ENCODE results near the gene LHFPL3. TPM values are rescaled to one million over a fixed set of nuclear protein-coding genes. Genes with fewer than 3 reads are reported as not detected.

Gene LHFPL3
- total RNA-seq, 6 experiments from 2014 or later: not detected

- WGBS (ENCODE audit: insufficient coverage, low coverage, low lambda C conversion rate, missing lambda C conversion rate): 62% methylated on average over 1 of the region's 1 CpG
- no peak for ATAC-seq
- no peaks in the 10 kb centered on the region for H3K4me1 ChIP-seq
- intact Hi-C loops (cut with DNase I): no loop called here
- H3K27me3 ChIP-seq: no peaks in the 10 kb centered on the region
- peaks cover 0 to 4% (median 0%) of the 10 kb centered on the region in 4 donors for H3K9me3 ChIP-seq
- H3K4me3 ChIP-seq: no peak overlapping the region
- H3K36me3 ChIP-seq: no peaks in the 10 kb centered on the region
- TF ChIP-seq CTCF (IDR thresholded peaks at IDR 0.05): no peak
- TF ChIP-seq POLR2A (IDR thresholded peaks at IDR 0.05): no peak
- DNase-seq: no peak
- H3K27ac ChIP-seq: no peak overlapping the region
Measured at GRCh38 chr7:104444017-104444416, 115.6 kb downstream of the LHFPL3 start.

- H3K9me3 ChIP-seq: peaks cover 0 to 4% (median 0%) of the 10 kb centered on the region in 4 donors
- no peak overlapping the region for H3K27ac ChIP-seq
- intact Hi-C loops (cut with DNase I): no loop called here
- no peaks in the 10 kb centered on the region for H3K27me3 ChIP-seq
- H3K4me1 ChIP-seq: no peaks in the 10 kb centered on the region
- no peak overlapping the region for H3K4me3 ChIP-seq
- H3K36me3 ChIP-seq: no peaks in the 10 kb centered on the region
- WGBS (ENCODE audit: insufficient coverage, low coverage, low lambda C conversion rate, missing lambda C conversion rate): 81% methylated on average over 1 of the region's 1 CpG
- no peak for ATAC-seq
- DNase-seq: no peak
- TF ChIP-seq CTCF (IDR thresholded peaks at IDR 0.05): no peak
- TF ChIP-seq POLR2A (IDR thresholded peaks at IDR 0.05): no peak
Measured at GRCh38 chr7:104445393-104445792, 117.0 kb downstream of the LHFPL3 start.

GRCh38 chr7:104450861-104451260, 122.5 kb downstream of the LHFPL3 start:
- Histone ChIP-seq H3K4me1 (no peaks in the 10 kb centered on the region), H3K27ac (no peak overlapping the region), H3K4me3 (no peak overlapping the region), H3K27me3 (no peaks in the 10 kb centered on the region), H3K36me3 (no peaks in the 10 kb centered on the region), H3K9me3 (peaks cover 0 to 4% (median 0%) of the 10 kb centered on the region in 4 donors)
- DNase-seq (no peak), ATAC-seq (no peak)
- TF ChIP-seq POLR2A (IDR thresholded peaks at IDR 0.05) (no peak), CTCF (IDR thresholded peaks at IDR 0.05) (no peak)
- intact Hi-C loops (cut with DNase I): no loop called here
- WGBS (ENCODE audit: insufficient coverage, low coverage, low lambda C conversion rate, missing lambda C conversion rate): 62% methylated on average over 5 of the region's 5 CpGs

- no peaks in the 10 kb centered on the region for H3K36me3 ChIP-seq
- H3K27ac ChIP-seq: no peak overlapping the region
- H3K4me1 ChIP-seq: no peaks in the 10 kb centered on the region
- intact Hi-C loops (cut with DNase I): no loop called here
- 47% methylated on average over 3 of the region's 3 CpGs for WGBS (ENCODE audit: insufficient coverage, low coverage, low lambda C conversion rate, missing lambda C conversion rate)
- H3K4me3 ChIP-seq: no peak overlapping the region
- ATAC-seq (no peak), DNase-seq (no peak)
- no peaks in the 10 kb centered on the region for H3K27me3 ChIP-seq
- TF ChIP-seq POLR2A (IDR thresholded peaks at IDR 0.05) (no peak), CTCF (IDR thresholded peaks at IDR 0.05) (no peak)
- H3K9me3 ChIP-seq: no peaks in the 10 kb centered on the region
Measured at GRCh38 chr7:104453190-104453589, 124.8 kb downstream of the LHFPL3 start.

GRCh38 chr7:104458875-104459274, 130.5 kb downstream of the LHFPL3 start:
- Histone ChIP-seq H3K27me3 (no peaks in the 10 kb centered on the region), H3K9me3 (no peaks in the 10 kb centered on the region), H3K36me3 (no peaks in the 10 kb centered on the region), H3K4me1 (no peaks in the 10 kb centered on the region), H3K4me3 (no peak overlapping the region), H3K27ac (no peak overlapping the region)
- intact Hi-C loops (cut with DNase I): no loop called here
- no peak for TF ChIP-seq CTCF (IDR thresholded peaks at IDR 0.05)
- TF ChIP-seq POLR2A (IDR thresholded peaks at IDR 0.05): no peak
- DNase-seq (no peak), ATAC-seq (no peak)
- WGBS (ENCODE audit: insufficient coverage, low coverage, low lambda C conversion rate, missing lambda C conversion rate): 80% methylated on average over 3 of the region's 3 CpGs

All from right lobe of liver (tissue), 6 donors.